Dendritic cell treated with granulocyte-macrophage colony-stimulating factor and Interleukin-4, amounts not matched to agents 40 ng/mL and 50 ng/mL, for 4 days (primary cell): ENCODE results near the gene DDRGK1.
"Not testable (repeated sequence)": the region's sequence is repeated elsewhere in the genome, so short reads cannot be mapped to it uniquely, and the experiment has no call there.

Experiments
- H3K27ac Mint-ChIP-seq: one replicate; pipeline ENCODE4 v1.8.0; 2022; ENCODE audit warnings: mild to moderate bottlenecking, mixed read lengths
- H3K27me3 Mint-ChIP-seq: one replicate; pipeline ENCODE4 v1.8.0; 2022; ENCODE audit warnings: mild to moderate bottlenecking, mixed read lengths
- H3K36me3 Mint-ChIP-seq: one replicate; pipeline ENCODE4 v1.8.0; 2022; ENCODE audit warnings: low read depth, mixed read lengths
- H3K4me1 Mint-ChIP-seq: one replicate; pipeline ENCODE4 v1.8.0; 2022; ENCODE audit warnings: low read depth, mixed read lengths
- H3K4me3 Mint-ChIP-seq: one replicate; pipeline ENCODE4 v1.8.0; 2022; ENCODE audit warnings: mild to moderate bottlenecking, moderate library complexity, mixed read lengths
- H3K9me3 Mint-ChIP-seq: one replicate; pipeline ENCODE4 v1.8.0; 2022; ENCODE audit warnings: mixed read lengths
- intact Hi-C: fragments of 100-400 bp; cut with micrococcal nuclease; formaldehyde crosslinking; loops from one replicate; pipeline ENCODE4 v1.15.0; 2022

Gene DDRGK1

GRCh38 chr20:3164763-3165410 is 39.6 kb downstream of the DDRGK1 start:
- Mint-ChIP-seq H3K36me3 (peaks cover under 1% of the 10 kb centered on the region), H3K27me3 (peaks cover 54% of the 10 kb centered on the region), H3K27ac (no peak overlapping the region), H3K4me1 (peaks cover 10% of the 10 kb centered on the region), H3K4me3 (no peak overlapping the region), H3K9me3 (no peaks in the 10 kb centered on the region)
- intact Hi-C loops: no loop called here

GRCh38 chr20:3164043-3164762 is 40.3 kb downstream of the DDRGK1 start:
- H3K4me1 Mint-ChIP-seq: peaks cover 10% of the 10 kb centered on the region
- H3K27ac Mint-ChIP-seq: no peak overlapping the region
- H3K36me3 Mint-ChIP-seq: peaks cover 8% of the 10 kb centered on the region
- H3K4me3 Mint-ChIP-seq: no peak overlapping the region
- H3K9me3 Mint-ChIP-seq: no peaks in the 10 kb centered on the region
- intact Hi-C loops: no loop called here
- H3K27me3 Mint-ChIP-seq: peaks cover 48% of the 10 kb centered on the region

GRCh38 chr20:3163099-3164042 is 41.1 kb downstream of the DDRGK1 start:
- Mint-ChIP-seq H3K9me3 (no peaks in the 10 kb centered on the region), H3K4me3 (no peak overlapping the region), H3K27ac (no peak overlapping the region), H3K4me1 (peaks cover 18% of the 10 kb centered on the region), H3K27me3 (peaks cover 40% of the 10 kb centered on the region), H3K36me3 (peaks cover 14% of the 10 kb centered on the region)
- intact Hi-C loops: no loop called here

- Mint-ChIP-seq H3K27me3 (peaks cover 32% of the 10 kb centered on the region), H3K36me3 (peaks cover 14% of the 10 kb centered on the region), H3K27ac (no peak overlapping the region), H3K4me3 (no peak overlapping the region), H3K9me3 (no peaks in the 10 kb centered on the region), H3K4me1 (peaks cover 30% of the 10 kb centered on the region)
- intact Hi-C loops: no loop called here
Observed at GRCh38 chr20:3162080-3162611, 42.3 kb downstream of the DDRGK1 start.

- H3K36me3 Mint-ChIP-seq: peaks cover 20% of the 10 kb centered on the region
- peaks cover 37% of the 10 kb centered on the region for H3K4me1 Mint-ChIP-seq
- no peak overlapping the region for H3K4me3 Mint-ChIP-seq
- H3K27ac Mint-ChIP-seq: peak overlapping the region; percentile 13
- H3K9me3 Mint-ChIP-seq: no peaks in the 10 kb centered on the region
- intact Hi-C loops: no loop called here
- peaks cover 25% of the 10 kb centered on the region for H3K27me3 Mint-ChIP-seq
Observed at GRCh38 chr20:3161316-3162079, 43.0 kb downstream of the DDRGK1 start.

- Mint-ChIP-seq H3K27ac (peak overlapping the region; percentile 97), H3K27me3 (peaks cover 14% of the 10 kb centered on the region), H3K36me3 (peaks cover 30% of the 10 kb centered on the region), H3K9me3 (no peaks in the 10 kb centered on the region), H3K4me1 (peaks cover 42% of the 10 kb centered on the region), H3K4me3 (no peak overlapping the region)
- intact Hi-C loops: no loop called here
Observed at GRCh38 chr20:3160418-3160817, 44.1 kb downstream of the DDRGK1 start.

- Mint-ChIP-seq H3K36me3 (peaks cover 44% of the 10 kb centered on the region), H3K27me3 (peaks cover 4% of the 10 kb centered on the region), H3K27ac (peak overlapping the region; percentile 97), H3K4me1 (peaks cover 39% of the 10 kb centered on the region), H3K4me3 (peak overlapping the region; percentile 93), H3K9me3 (no peaks in the 10 kb centered on the region)
- intact Hi-C loops: loop anchor here (1.0 kb wide), 1 partner anchor 50 kb away; the partner anchor contains the start of gene ITPA
Observed at GRCh38 chr20:3158968-3159431, 45.5 kb downstream of the DDRGK1 start.

GRCh38 chr20:3157817-3158216 is 46.7 kb downstream of the DDRGK1 start:
- Mint-ChIP-seq H3K36me3 (peaks cover 49% of the 10 kb centered on the region), H3K4me1 (peaks cover 42% of the 10 kb centered on the region), H3K4me3 (peak overlapping the region; percentile 65), H3K9me3 (no peaks in the 10 kb centered on the region), H3K27me3 (no peaks in the 10 kb centered on the region), H3K27ac (peak overlapping the region; percentile 97)
- intact Hi-C loops: no loop called here

GRCh38 chr20:3156811-3157619 is 47.5 kb downstream of the DDRGK1 start:
- H3K9me3 Mint-ChIP-seq: no peaks in the 10 kb centered on the region
- peaks cover 55% of the 10 kb centered on the region for H3K36me3 Mint-ChIP-seq
- intact Hi-C loops: no loop called here
- H3K27me3 Mint-ChIP-seq: no peaks in the 10 kb centered on the region
- peak overlapping the region; percentile 97 for H3K27ac Mint-ChIP-seq
- peaks cover 47% of the 10 kb centered on the region for H3K4me1 Mint-ChIP-seq
- peak overlapping the region; percentile 65 for H3K4me3 Mint-ChIP-seq

- Mint-ChIP-seq H3K36me3 (peaks cover 82% of the 10 kb centered on the region), H3K4me1 (peaks cover 28% of the 10 kb centered on the region)
- H3K4me3 Mint-ChIP-seq, H3K27ac Mint-ChIP-seq, H3K9me3 Mint-ChIP-seq, intact Hi-C loops, H3K27me3 Mint-ChIP-seq: not testable (repeated sequence)
Observed at GRCh38 chr20:3152057-3152644, 52.3 kb downstream of the DDRGK1 start.

- H3K36me3 Mint-ChIP-seq: peaks cover 84% of the 10 kb centered on the region
- H3K4me1 Mint-ChIP-seq: peaks cover 16% of the 10 kb centered on the region
- no peaks in the 10 kb centered on the region for H3K9me3 Mint-ChIP-seq
- no peak overlapping the region for H3K4me3 Mint-ChIP-seq
- intact Hi-C loops: no loop called here
- H3K27me3 Mint-ChIP-seq: no peaks in the 10 kb centered on the region
- no peak overlapping the region for H3K27ac Mint-ChIP-seq
Observed at GRCh38 chr20:3150908-3151307, 53.6 kb downstream of the DDRGK1 start.

GRCh38 chr20:3146732-3147341 is 57.6 kb downstream of the DDRGK1 start:
- no peaks in the 10 kb centered on the region for H3K9me3 Mint-ChIP-seq
- no peak overlapping the region for H3K27ac Mint-ChIP-seq
- peaks cover 65% of the 10 kb centered on the region for H3K36me3 Mint-ChIP-seq
- intact Hi-C loops: no loop called here
- peaks cover under 1% of the 10 kb centered on the region for H3K4me1 Mint-ChIP-seq
- H3K27me3 Mint-ChIP-seq: no peaks in the 10 kb centered on the region
- H3K4me3 Mint-ChIP-seq: no peak overlapping the region
